ENCODE data around the gene GABRD. TPM values are rescaled to one million over a fixed set of nuclear protein-coding genes. Genes with fewer than 3 reads are reported as not detected.

The GABRD gene
- total RNA-seq, 2 donors from 2014 or later: not detected

- Histone ChIP-seq H3K36me3 (no peaks in the 10 kb centered on the region), H3K27me3 (replicated peaks; ENCODE audit: insufficient read depth) (peaks cover 4% of the 10 kb centered on the region), H3K9me3 (no peaks in the 10 kb centered on the region), H3K27ac (no peak overlapping the region), H3K4me1 (ENCODE audit: control insufficient read depth in 1 of 2, low read depth in 2 of 2) (no peaks in the 10 kb centered on the region), H3K4me3 (no peak overlapping the region)
- no peak for TF ChIP-seq CTCF (IDR thresholded peaks at IDR 0.05)
- ATAC-seq (ENCODE audit: insufficient number of reproducible peaks, low FRiP score, low read depth): no peak
- DNase-seq (ENCODE audit: low spot score): no peak
Measured at GRCh38 chr1:1988061-1988945, 30.8 kb upstream of the GABRD start.

- no peak overlapping the region for H3K4me3 ChIP-seq
- no peak for ATAC-seq (ENCODE audit: insufficient number of reproducible peaks, low FRiP score, low read depth)
- H3K4me1 ChIP-seq (ENCODE audit: control insufficient read depth in 1 of 2, low read depth in 2 of 2): no peaks in the 10 kb centered on the region
- H3K27ac ChIP-seq: no peak overlapping the region
- no peaks in the 10 kb centered on the region for H3K9me3 ChIP-seq
- no peak for DNase-seq (ENCODE audit: low spot score)
- peaks cover 4% of the 10 kb centered on the region for H3K27me3 ChIP-seq (replicated peaks; ENCODE audit: insufficient read depth)
- no peak for TF ChIP-seq CTCF (IDR thresholded peaks at IDR 0.05)
- H3K36me3 ChIP-seq: no peaks in the 10 kb centered on the region
Measured at GRCh38 chr1:1989102-1989542, 30.0 kb upstream of the GABRD start.

DNA sequence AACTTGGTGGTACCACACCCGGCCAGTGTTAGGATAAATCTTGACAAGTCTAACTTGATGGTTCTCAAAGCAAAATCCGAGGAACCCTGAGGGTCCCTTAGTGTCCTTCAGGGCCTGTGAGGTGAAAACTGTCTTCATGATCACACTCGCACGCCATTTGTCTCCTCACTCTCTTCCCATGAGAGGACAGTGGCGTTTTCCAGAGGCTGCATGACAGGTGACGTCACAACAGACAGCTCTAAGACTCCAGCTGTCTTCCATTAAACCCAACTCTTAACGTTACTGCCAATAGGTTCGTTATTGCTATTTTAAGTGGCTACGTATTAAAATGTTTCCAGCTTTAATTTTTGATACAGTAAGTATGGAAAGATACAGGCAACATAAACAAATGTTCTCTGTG, 29.4 kb upstream of the GABRD start:
- no peak for TF ChIP-seq CTCF (IDR thresholded peaks at IDR 0.05)
- Histone ChIP-seq H3K27me3 (replicated peaks; ENCODE audit: insufficient read depth) (peaks cover 4% of the 10 kb centered on the region), H3K27ac (no peak overlapping the region), H3K4me1 (ENCODE audit: control insufficient read depth in 1 of 2, low read depth in 2 of 2) (no peaks in the 10 kb centered on the region), H3K36me3 (no peaks in the 10 kb centered on the region), H3K4me3 (no peak overlapping the region), H3K9me3 (no peaks in the 10 kb centered on the region)
- no peak for DNase-seq (ENCODE audit: low spot score)
- ATAC-seq (ENCODE audit: insufficient number of reproducible peaks, low FRiP score, low read depth): no peak

GRCh38 chr1:1990222-1990621, 28.9 kb upstream of the GABRD start:
- no peaks in the 10 kb centered on the region for H3K4me1 ChIP-seq (ENCODE audit: control insufficient read depth in 1 of 2, low read depth in 2 of 2)
- H3K4me3 ChIP-seq: no peak overlapping the region
- no peak for ATAC-seq (ENCODE audit: insufficient number of reproducible peaks, low FRiP score, low read depth)
- H3K9me3 ChIP-seq: no peaks in the 10 kb centered on the region
- DNase-seq (ENCODE audit: low spot score): no peak
- peaks cover 4% of the 10 kb centered on the region for H3K27me3 ChIP-seq (replicated peaks; ENCODE audit: insufficient read depth)
- TF ChIP-seq CTCF (IDR thresholded peaks at IDR 0.05): no peak
- H3K36me3 ChIP-seq: no peaks in the 10 kb centered on the region
- no peak overlapping the region for H3K27ac ChIP-seq

DNA sequence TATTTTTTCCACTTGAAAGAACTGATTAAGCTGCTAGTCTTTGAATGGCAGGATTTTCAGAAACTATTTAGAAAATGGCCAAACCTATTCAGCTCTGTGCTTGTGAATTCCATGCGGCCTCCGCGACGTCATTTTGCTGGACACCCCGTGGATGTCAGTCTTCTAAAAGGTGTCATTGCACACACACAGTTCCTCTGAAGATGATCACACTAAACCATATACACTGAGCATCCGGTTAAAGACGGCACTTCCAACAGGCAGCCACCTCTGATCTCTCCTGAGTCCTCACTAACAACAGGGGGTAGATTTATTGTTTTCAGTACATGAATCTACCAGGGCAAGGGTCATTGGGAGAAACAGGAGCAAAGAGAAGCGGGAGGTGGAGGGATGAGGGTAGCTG, 24.6 kb upstream of the GABRD start:
- Histone ChIP-seq H3K4me3 (no peak overlapping the region), H3K27ac (no peak overlapping the region), H3K36me3 (no peaks in the 10 kb centered on the region), H3K27me3 (replicated peaks; ENCODE audit: insufficient read depth) (peaks cover 4% of the 10 kb centered on the region), H3K4me1 (ENCODE audit: control insufficient read depth in 1 of 2, low read depth in 2 of 2) (no peaks in the 10 kb centered on the region), H3K9me3 (no peaks in the 10 kb centered on the region)
- DNase-seq (ENCODE audit: low spot score): no peak
- no peak for TF ChIP-seq CTCF (IDR thresholded peaks at IDR 0.05)
- ATAC-seq (ENCODE audit: insufficient number of reproducible peaks, low FRiP score, low read depth): no peak

All from thoracic aorta (tissue), 2 donors.